HepG2 (cell line): ENCODE data around the gene KCNE5. TPM values are rescaled to one million over a fixed set of nuclear protein-coding genes. Genes with fewer than 3 reads are reported as not detected.

Experiments
- ATAC-seq: fragments of 200-7000 bp; cut with Tn5 transposase; 3 replicates; pipeline ENCODE4 v1.9.1; 2020; ENCODE audit warnings: mild to moderate bottlenecking, moderate library complexity
- BruUV-seq: library from RNA; stranded (reverse); fragments of 400-500 nt; replicated peaks from 2 replicates; lab custom pipeline; 2021; lab: Mats Ljungman, UMichigan
- CTCF ChIA-PET: fragments of 300-600 bp; formaldehyde crosslinking; extraction: SDS; loops from one replicate; lab custom pipeline; 2021; ENCODE audit warnings: low total read pairs, inconsistent platforms, low intra/inter-chr PET ratio; lab: Yijun Ruan, JAX
- POLR2A ChIA-PET: fragments of 350-600 bp; sonication (Branson Sonifier 250); formaldehyde crosslinking; loops from one replicate; lab custom pipeline; 2020; ENCODE audit warnings: antibody characterized with exemption, inconsistent platforms; lab: Yijun Ruan, JAX
- DNase-seq: peaks from one replicate; pipeline ENCODE4 v3.0.0-alpha.2; 2015; ENCODE audit warnings: low spot score
- FAIRE-seq: peaks from 3 replicates; lab custom pipeline; 2011; peaks lifted over from hg19 to GRCh38; lab: Jason Lieb, UNC
- H2AFZ ChIP-seq: one replicate; pipeline ENCODE4 v1.6.1; 2011; ENCODE audit warnings: low read length, inconsistent platforms
- H3K27ac ChIP-seq: fragments of 300-600 bp; 3 replicates; pipeline ENCODE4 v1.8.0; 2011; ENCODE audit warnings: mixed run types, mild to moderate bottlenecking, mixed read lengths, low read length, inconsistent platforms; ENCODE audit not compliant: insufficient read depth; ENCODE audit errors: extremely low read length
- H3K27me3 ChIP-seq, 2 experiments: fragments of 200-600 bp in 1 of 2; 2 replicates in 1 of 2; 3 replicates in 1 of 2; pipeline versions ENCODE4 v1.6.0 to v1.8.0; 2011; ENCODE audit warnings: low read length in 2 of 2, mild to moderate bottlenecking in 2 of 2, moderate library complexity in 2 of 2, inconsistent platforms in 1 of 2; ENCODE audit not compliant: insufficient read depth in 2 of 2, control insufficient read depth in 1 of 2
- H3K36me3 ChIP-seq, 2 experiments: fragments of 200-600 bp in 1 of 2; replicated peaks in 1 of 2; 2 replicates in 1 of 2; 3 replicates in 1 of 2; pipeline versions ENCODE4 v1.5.1 to v1.8.0; 2011; ENCODE audit warnings: low read length in 2 of 2, inconsistent platforms in 1 of 2; ENCODE audit not compliant: insufficient read depth in 2 of 2, control insufficient read depth in 1 of 2
- H3K4me1 ChIP-seq: 2 replicates; pipeline ENCODE4 v1.5.1; 2012; ENCODE audit warnings: low read length, inconsistent platforms; ENCODE audit not compliant: insufficient read depth
- H3K4me2 ChIP-seq: 2 replicates; pipeline ENCODE4 v1.6.0; 2011; ENCODE audit warnings: low read depth, low read length, inconsistent platforms
- H3K4me3 ChIP-seq, 3 experiments: fragments of 200-600 bp in 1 of 3; sonication (generic), shearing (Covaris generic) in 1 of 3; replicated peaks in 1 of 3; 2 replicates each; pipeline ENCODE4 v1.5.1; 2011 to 2016; ENCODE audit warnings: low read length in 3 of 3, inconsistent platforms in 2 of 3, low read depth in 2 of 3, mild to moderate bottlenecking in 2 of 3, control low read depth in 1 of 3, mixed read lengths in 1 of 3; ENCODE audit not compliant: insufficient read depth in 1 of 3
- H3K79me2 ChIP-seq: one replicate; pipeline ENCODE4 v1.6.1; 2011; ENCODE audit warnings: low read length, inconsistent platforms; ENCODE audit not compliant: insufficient read depth
- H3K9ac ChIP-seq: 2 replicates; pipeline ENCODE4 v1.6.0; 2011; ENCODE audit warnings: mild to moderate bottlenecking, low read depth, low read length, inconsistent platforms; ENCODE audit not compliant: insufficient read depth
- H3K9me3 ChIP-seq: 2 replicates; pipeline ENCODE4 v1.5.1; 2012; ENCODE audit warnings: mild to moderate bottlenecking, low read length
- H4K20me1 ChIP-seq: 2 replicates; pipeline ENCODE4 v1.6.0; 2011; ENCODE audit warnings: inconsistent platforms, mild to moderate bottlenecking, low read length, moderate library complexity; ENCODE audit not compliant: insufficient read depth
- CCAR2 ChIP-seq: fragments of 200-400 bp; formaldehyde crosslinking; optimal IDR thresholded peaks from 2 replicates; pipeline ENCODE3; 2018; ENCODE audit warnings: low read depth, mild to moderate bottlenecking, low read length, moderate library complexity
- DPF2 ChIP-seq: sonication (generic); formaldehyde crosslinking; IDR thresholded peaks from 2 replicates; pipeline ENCODE4 v1.4.0; 2020; ENCODE audit warnings: mild to moderate bottlenecking, low read depth, missing genetic modification reagents, borderline replicate concordance
- KLF16 ChIP-seq, 2 experiments: sonication (generic) in 1 of 2; formaldehyde crosslinking in 1 of 2; IDR thresholded peaks; 2 replicates each; pipeline versions ENCODE4 v1.6.1 to v1.8.0; 2016 to 2023; ENCODE audit warnings: missing genetic modification reagents in 2 of 2, missing compliant biosample characterization in 1 of 2
- POGZ ChIP-seq: sonication (generic); formaldehyde crosslinking; IDR thresholded peaks from 2 replicates; pipeline ENCODE4 v1.4.0; 2020; ENCODE audit warnings: mild to moderate bottlenecking, missing genetic modification reagents
- PPARG ChIP-seq: conservative IDR thresholded peaks from 2 replicates; pipeline ENCODE4 v1.6.1; 2016; ENCODE audit warnings: missing biosample characterization, missing genetic modification reagents
- RNF2 ChIP-seq: fragments of 450-650 bp; conservative IDR thresholded peaks from 2 replicates; pipeline ENCODE4 v1.6.1; 2016; ENCODE audit warnings: low read depth
- THYN1 ChIP-seq: sonication (generic); formaldehyde crosslinking; IDR thresholded peaks from 2 replicates; pipeline ENCODE4 v1.8.1; 2023; ENCODE audit warnings: low read depth, mild to moderate bottlenecking, moderate library complexity, missing genetic modification reagents, borderline replicate concordance
- TRIM24 ChIP-seq: sonication (generic); formaldehyde crosslinking; IDR thresholded peaks from 2 replicates; pipeline ENCODE4 v1.8.0; 2022; ENCODE audit warnings: mild to moderate bottlenecking, missing genetic modification reagents
- ZNF33A ChIP-seq: sonication (generic); formaldehyde crosslinking; IDR thresholded peaks from 2 replicates; pipeline ENCODE4 v1.5.1; 2020; ENCODE audit warnings: missing genetic modification reagents, mild to moderate bottlenecking, moderate library complexity, borderline replicate concordance
- ZNF354B ChIP-seq: sonication (generic); formaldehyde crosslinking; IDR thresholded peaks from 2 replicates; pipeline ENCODE4 v1.8.0; 2022; ENCODE audit warnings: mild to moderate bottlenecking, missing genetic modification reagents
- ZNF383 ChIP-seq: sonication (generic); formaldehyde crosslinking; IDR thresholded peaks from 2 replicates; pipeline ENCODE4 v1.4.0; 2020; ENCODE audit warnings: missing genetic modification reagents, mild to moderate bottlenecking, borderline replicate concordance
- ZNF558 ChIP-seq: sonication (generic); formaldehyde crosslinking; IDR thresholded peaks from 2 replicates; pipeline ENCODE4 v1.9.0; 2022; ENCODE audit warnings: mild to moderate bottlenecking, missing genetic modification reagents, borderline replicate concordance
- ZNF678 ChIP-seq: sonication (generic); formaldehyde crosslinking; IDR thresholded peaks from 2 replicates; pipeline ENCODE4 v1.4.0; 2020; ENCODE audit warnings: mild to moderate bottlenecking, missing genetic modification reagents
- WGBS: methylation state at CpG from one replicate; pipeline ENCODE4 v1.1.6; 2017; ENCODE audit warnings: low lambda C conversion rate; 5-methylcytosine and 5-hydroxymethylcytosine counted together
- in situ Hi-C: cut with HindIII; loops from 2 replicates; pipeline ENCODE4 v1.10.0; 2017; ENCODE audit warnings: low pct_unique_long_range_greater_than_20kb; ENCODE audit not compliant: extremely low pct_ligation_motif_present
- intact Hi-C: fragments of 100-400 bp; cut with micrococcal nuclease; formaldehyde crosslinking; loops from one replicate; pipeline ENCODE4 v1.10.0; 2022; ENCODE audit not compliant: unreplicated experiment
- polyA plus RNA-seq, 8 experiments: library from polyadenylated mRNA; depleted of rRNA in 3 of 8; stranded (reverse) in 7 of 8; unstranded in 1 of 8; fragments of >200 nt; fragmentation: Illumina TruSeq in 4 of 8; extraction: Trizol in 4 of 8; gene quantifications; 2 replicates each; pipeline versions ENCODE4 v1.2.1 to v1.2.3, GENCODE V29; 2011 to 2016; ENCODE audit warnings: low read depth in 4 of 8, missing spikeins in 1 of 8, mixed read lengths in 1 of 8; ENCODE audit not compliant: insufficient read depth in 1 of 8
- total RNA-seq, 5 experiments: library from RNA; depleted of rRNA; stranded (reverse); fragments of >200 nt; fragmentation: Illumina TruSeq; extraction: Trizol; gene quantifications; 2 replicates each; pipeline ENCODE4 v1.2.3, GENCODE V29; 2016; ENCODE audit warnings: low read depth in 1 of 5
- TF ChIP-seq, protein P1 (sequence below): sonication (generic); formaldehyde crosslinking; IDR thresholded peaks from 2 replicates; pipeline ENCODE4 v1.9.0; 2021; ENCODE audit warnings: mild to moderate bottlenecking, missing genetic modification reagents
- TF ChIP-seq, protein P2 (sequence below): sonication (generic); formaldehyde crosslinking; IDR thresholded peaks from 2 replicates; pipeline ENCODE4 v1.5.0; 2020; ENCODE audit warnings: mild to moderate bottlenecking, missing genetic modification reagents, borderline replicate concordance

Gene KCNE5
- total and polyA plus RNA-seq, 2 of the 13 experiments (the other 11 are each of a cell fraction or from before 2014, with no cell fraction given), result 0.33 to 1.4 TPM

DNA sequence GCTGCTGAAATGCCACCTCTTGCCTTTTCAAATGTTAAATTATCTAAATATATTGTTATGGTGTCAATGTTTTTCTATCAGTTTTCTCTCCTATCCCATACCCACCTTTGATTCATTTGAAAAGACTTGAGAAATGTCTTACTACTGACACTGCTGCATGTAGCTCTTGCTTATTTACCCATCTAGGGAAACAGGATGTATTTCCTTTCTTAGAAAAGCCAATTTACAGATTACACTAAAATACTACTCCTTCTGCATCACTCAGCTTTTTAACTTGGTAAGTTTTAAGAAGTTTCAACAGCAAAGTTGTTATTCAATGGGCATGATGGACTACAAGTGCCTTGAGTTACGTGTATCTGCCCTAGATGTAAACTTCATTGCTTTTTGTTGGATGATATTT is 13.2 kb upstream of the KCNE5 start:
- POLR2A ChIA-PET, result no interaction called here
- H3K9ac ChIP-seq, result no peak overlapping the region
- 100% methylated on average over 1 of the region's 1 CpG for WGBS
- H3K36me3 ChIP-seq, result no peaks in the 10 kb centered on the region; a peak in 1 of 5 replicates
- no peak overlapping the region for H2AFZ ChIP-seq
- H3K4me2 ChIP-seq, result no peak overlapping the region
- no peak overlapping the region for H3K4me3 ChIP-seq
- intact Hi-C loops (no loop called here), in situ Hi-C loops (no loop called here)
- H3K27ac ChIP-seq, result no peak overlapping the region
- no TSS peak for BruUV-seq
- H4K20me1 ChIP-seq, result peaks cover 33% of the 10 kb centered on the region
- no peak for FAIRE-seq
- ATAC-seq, result no peak
- DNase-seq, result no peak
- H3K79me2 ChIP-seq, result no peaks in the 10 kb centered on the region
- no peaks in the 10 kb centered on the region for H3K27me3 ChIP-seq
- CTCF ChIA-PET, result no interaction called here
- no peaks in the 10 kb centered on the region for H3K9me3 ChIP-seq
- H3K4me1 ChIP-seq, result no peaks in the 10 kb centered on the region
- TF ChIP-seq THYN1 (CRISPR knock-in tag), result no peak
- no peak for TF ChIP-seq RNF2
- TF ChIP-seq ZNF33A (CRISPR knock-in tag), result no peak
- TF ChIP-seq, protein P1, sequence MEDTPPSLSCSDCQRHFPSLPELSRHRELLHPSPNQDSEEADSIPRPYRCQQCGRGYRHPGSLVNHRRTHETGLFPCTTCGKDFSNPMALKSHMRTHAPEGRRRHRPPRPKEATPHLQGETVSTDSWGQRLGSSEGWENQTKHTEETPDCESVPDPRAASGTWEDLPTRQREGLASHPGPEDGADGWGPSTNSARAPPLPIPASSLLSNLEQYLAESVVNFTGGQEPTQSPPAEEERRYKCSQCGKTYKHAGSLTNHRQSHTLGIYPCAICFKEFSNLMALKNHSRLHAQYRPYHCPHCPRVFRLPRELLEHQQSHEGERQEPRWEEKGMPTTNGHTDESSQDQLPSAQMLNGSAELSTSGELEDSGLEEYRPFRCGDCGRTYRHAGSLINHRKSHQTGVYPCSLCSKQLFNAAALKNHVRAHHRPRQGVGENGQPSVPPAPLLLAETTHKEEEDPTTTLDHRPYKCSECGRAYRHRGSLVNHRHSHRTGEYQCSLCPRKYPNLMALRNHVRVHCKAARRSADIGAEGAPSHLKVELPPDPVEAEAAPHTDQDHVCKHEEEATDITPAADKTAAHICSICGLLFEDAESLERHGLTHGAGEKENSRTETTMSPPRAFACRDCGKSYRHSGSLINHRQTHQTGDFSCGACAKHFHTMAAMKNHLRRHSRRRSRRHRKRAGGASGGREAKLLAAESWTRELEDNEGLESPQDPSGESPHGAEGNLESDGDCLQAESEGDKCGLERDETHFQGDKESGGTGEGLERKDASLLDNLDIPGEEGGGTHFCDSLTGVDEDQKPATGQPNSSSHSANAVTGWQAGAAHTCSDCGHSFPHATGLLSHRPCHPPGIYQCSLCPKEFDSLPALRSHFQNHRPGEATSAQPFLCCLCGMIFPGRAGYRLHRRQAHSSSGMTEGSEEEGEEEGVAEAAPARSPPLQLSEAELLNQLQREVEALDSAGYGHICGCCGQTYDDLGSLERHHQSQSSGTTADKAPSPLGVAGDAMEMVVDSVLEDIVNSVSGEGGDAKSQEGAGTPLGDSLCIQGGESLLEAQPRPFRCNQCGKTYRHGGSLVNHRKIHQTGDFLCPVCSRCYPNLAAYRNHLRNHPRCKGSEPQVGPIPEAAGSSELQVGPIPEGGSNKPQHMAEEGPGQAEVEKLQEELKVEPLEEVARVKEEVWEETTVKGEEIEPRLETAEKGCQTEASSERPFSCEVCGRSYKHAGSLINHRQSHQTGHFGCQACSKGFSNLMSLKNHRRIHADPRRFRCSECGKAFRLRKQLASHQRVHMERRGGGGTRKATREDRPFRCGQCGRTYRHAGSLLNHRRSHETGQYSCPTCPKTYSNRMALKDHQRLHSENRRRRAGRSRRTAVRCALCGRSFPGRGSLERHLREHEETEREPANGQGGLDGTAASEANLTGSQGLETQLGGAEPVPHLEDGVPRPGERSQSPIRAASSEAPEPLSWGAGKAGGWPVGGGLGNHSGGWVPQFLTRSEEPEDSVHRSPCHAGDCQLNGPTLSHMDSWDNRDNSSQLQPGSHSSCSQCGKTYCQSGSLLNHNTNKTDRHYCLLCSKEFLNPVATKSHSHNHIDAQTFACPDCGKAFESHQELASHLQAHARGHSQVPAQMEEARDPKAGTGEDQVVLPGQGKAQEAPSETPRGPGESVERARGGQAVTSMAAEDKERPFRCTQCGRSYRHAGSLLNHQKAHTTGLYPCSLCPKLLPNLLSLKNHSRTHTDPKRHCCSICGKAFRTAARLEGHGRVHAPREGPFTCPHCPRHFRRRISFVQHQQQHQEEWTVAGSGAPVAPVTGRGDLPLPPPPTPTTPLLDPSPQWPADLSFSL, result no peak
- TF ChIP-seq ZNF383, result no peak
- TF ChIP-seq DPF2, result no peak
- TF ChIP-seq ZNF354B, result no peak
- TF ChIP-seq KLF16 (CRISPR knock-in tag; IDR thresholded peaks at IDR 0.05), result no peak
- no peak for TF ChIP-seq TRIM24 (CRISPR knock-in tag)
- TF ChIP-seq CCAR2, result no peak
- TF ChIP-seq ZNF558 (CRISPR knock-in tag), result no peak
- no peak for TF ChIP-seq PPARG
- no peak for TF ChIP-seq POGZ (CRISPR knock-in tag)
- TF ChIP-seq, protein P2, sequence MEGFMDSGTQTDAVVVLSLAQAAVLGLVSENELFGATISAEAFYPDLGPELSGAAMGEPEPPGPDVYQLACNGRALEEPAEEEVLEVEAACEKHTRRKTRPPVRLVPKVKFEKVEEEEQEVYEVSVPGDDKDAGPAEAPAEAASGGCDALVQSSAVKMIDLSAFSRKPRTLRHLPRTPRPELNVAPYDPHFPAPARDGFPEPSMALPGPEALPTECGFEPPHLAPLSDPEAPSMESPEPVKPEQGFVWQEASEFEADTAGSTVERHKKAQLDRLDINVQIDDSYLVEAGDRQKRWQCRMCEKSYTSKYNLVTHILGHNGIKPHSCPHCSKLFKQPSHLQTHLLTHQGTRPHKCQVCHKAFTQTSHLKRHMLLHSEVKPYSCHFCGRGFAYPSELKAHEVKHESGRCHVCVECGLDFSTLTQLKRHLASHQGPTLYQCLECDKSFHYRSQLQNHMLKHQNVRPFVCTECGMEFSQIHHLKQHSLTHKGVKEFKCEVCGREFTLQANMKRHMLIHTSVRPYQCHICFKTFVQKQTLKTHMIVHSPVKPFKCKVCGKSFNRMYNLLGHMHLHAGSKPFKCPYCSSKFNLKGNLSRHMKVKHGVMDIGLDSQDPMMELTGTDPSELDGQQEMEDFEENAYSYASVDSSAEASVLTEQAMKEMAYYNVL (CRISPR knock-in tag), result no peak
- no peak for TF ChIP-seq ZNF678 (CRISPR knock-in tag)
